ENCODE measurements around the gene WDR90. TPM values are rescaled to one million over a fixed set of nuclear protein-coding genes. Genes with fewer than 3 reads are reported as not detected.

WDR90 gene
- polyA plus RNA-seq, 1 donor from 2014 or later, result 32.1 TPM

DNA sequence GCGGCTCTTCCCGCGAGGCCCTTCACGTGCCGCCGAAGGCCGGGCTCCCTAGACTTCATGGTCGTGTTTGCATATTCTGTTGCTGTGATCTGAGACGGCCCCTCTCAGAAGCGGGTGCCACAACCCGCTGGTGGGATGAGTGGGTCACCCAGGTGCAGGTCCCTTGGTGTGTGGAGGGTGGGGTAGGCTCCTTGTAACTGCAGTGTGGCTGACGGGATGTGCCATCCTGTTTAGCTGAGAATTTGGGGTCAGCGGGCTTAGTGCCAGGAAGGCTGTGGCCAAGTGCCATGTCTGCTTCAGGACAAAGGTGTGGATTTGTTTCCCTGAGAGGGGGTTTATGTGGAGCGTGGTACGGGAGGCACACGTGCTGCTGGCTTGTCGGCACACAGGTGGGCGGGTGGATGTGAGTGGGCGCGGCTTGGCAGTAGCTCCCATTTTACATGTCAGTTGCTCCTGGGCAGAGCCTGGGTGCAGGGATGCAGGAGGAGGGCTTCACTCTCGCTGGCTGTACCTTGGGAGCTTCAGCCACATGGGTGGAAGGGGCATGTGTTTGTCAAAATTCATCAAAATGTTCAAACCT lies 27.5 kb upstream of the WDR90 start:
- Histone ChIP-seq H3K9me2 (ENCODE audit: insufficient read depth, low read length) (no peaks in the 10 kb centered on the region), H3K4me2 (ENCODE audit: low read length) (no peak overlapping the region), H4K20me1 (ENCODE audit: insufficient read depth) (no peaks in the 10 kb centered on the region), H3K27me3 (ENCODE audit: insufficient read depth, low read depth, low read length) (no peaks in the 10 kb centered on the region), H3K36me3 (ENCODE audit: insufficient read depth, low read length) (no peaks in the 10 kb centered on the region), H3F3A (ENCODE audit: insufficient read depth, low read length, poor library complexity, severe bottlenecking) (no peaks in the 10 kb centered on the region), H3K9me3 (ENCODE audit: low read length) (no peaks in the 10 kb centered on the region), H3K79me2 (replicated peaks; ENCODE audit: insufficient read depth, low read length) (no peaks in the 10 kb centered on the region), H3K27ac (ENCODE audit: low read length) (no peak overlapping the region), H3K9ac (ENCODE audit: low read length) (no peak overlapping the region), H2AFZ (ENCODE audit: low read depth, low read length) (no peak overlapping the region), H3K4me3 (ENCODE audit: low read length) (no peak overlapping the region)
- TF ChIP-seq SMC3 (conservative IDR thresholded peaks at IDR 0.05; ENCODE audit: poor library complexity) (no peak), TAF1 (IDR thresholded peaks at IDR 0.05; ENCODE audit: low read depth) (no peak), MXI1 (conservative IDR thresholded peaks at IDR 0.05; ENCODE audit: poor library complexity, severe bottlenecking) (no peak), POLR2AphosphoS5 (IDR thresholded peaks at IDR 0.05) (no peak), RAD21 (conservative IDR thresholded peaks at IDR 0.05) (no peak), EZH2 (IDR thresholded peaks at IDR 0.05; ENCODE audit: borderline replicate concordance, insufficient read depth, low read length, poor library complexity, severe bottlenecking) (no peak), EP300 (conservative IDR thresholded peaks at IDR 0.05; ENCODE audit: poor library complexity, severe bottlenecking) (no peak)
- TF ChIP-seq, protein P1, sequence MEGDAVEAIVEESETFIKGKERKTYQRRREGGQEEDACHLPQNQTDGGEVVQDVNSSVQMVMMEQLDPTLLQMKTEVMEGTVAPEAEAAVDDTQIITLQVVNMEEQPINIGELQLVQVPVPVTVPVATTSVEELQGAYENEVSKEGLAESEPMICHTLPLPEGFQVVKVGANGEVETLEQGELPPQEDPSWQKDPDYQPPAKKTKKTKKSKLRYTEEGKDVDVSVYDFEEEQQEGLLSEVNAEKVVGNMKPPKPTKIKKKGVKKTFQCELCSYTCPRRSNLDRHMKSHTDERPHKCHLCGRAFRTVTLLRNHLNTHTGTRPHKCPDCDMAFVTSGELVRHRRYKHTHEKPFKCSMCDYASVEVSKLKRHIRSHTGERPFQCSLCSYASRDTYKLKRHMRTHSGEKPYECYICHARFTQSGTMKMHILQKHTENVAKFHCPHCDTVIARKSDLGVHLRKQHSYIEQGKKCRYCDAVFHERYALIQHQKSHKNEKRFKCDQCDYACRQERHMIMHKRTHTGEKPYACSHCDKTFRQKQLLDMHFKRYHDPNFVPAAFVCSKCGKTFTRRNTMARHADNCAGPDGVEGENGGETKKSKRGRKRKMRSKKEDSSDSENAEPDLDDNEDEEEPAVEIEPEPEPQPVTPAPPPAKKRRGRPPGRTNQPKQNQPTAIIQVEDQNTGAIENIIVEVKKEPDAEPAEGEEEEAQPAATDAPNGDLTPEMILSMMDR (IDR thresholded peaks at IDR 0.05; ENCODE audit: poor library complexity, severe bottlenecking), result no peak
- TF ChIP-seq, protein P2, sequence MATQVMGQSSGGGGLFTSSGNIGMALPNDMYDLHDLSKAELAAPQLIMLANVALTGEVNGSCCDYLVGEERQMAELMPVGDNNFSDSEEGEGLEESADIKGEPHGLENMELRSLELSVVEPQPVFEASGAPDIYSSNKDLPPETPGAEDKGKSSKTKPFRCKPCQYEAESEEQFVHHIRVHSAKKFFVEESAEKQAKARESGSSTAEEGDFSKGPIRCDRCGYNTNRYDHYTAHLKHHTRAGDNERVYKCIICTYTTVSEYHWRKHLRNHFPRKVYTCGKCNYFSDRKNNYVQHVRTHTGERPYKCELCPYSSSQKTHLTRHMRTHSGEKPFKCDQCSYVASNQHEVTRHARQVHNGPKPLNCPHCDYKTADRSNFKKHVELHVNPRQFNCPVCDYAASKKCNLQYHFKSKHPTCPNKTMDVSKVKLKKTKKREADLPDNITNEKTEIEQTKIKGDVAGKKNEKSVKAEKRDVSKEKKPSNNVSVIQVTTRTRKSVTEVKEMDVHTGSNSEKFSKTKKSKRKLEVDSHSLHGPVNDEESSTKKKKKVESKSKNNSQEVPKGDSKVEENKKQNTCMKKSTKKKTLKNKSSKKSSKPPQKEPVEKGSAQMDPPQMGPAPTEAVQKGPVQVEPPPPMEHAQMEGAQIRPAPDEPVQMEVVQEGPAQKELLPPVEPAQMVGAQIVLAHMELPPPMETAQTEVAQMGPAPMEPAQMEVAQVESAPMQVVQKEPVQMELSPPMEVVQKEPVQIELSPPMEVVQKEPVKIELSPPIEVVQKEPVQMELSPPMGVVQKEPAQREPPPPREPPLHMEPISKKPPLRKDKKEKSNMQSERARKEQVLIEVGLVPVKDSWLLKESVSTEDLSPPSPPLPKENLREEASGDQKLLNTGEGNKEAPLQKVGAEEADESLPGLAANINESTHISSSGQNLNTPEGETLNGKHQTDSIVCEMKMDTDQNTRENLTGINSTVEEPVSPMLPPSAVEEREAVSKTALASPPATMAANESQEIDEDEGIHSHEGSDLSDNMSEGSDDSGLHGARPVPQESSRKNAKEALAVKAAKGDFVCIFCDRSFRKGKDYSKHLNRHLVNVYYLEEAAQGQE (IDR thresholded peaks at IDR 0.05; ENCODE audit: borderline replicate concordance), result no peak

DNA sequence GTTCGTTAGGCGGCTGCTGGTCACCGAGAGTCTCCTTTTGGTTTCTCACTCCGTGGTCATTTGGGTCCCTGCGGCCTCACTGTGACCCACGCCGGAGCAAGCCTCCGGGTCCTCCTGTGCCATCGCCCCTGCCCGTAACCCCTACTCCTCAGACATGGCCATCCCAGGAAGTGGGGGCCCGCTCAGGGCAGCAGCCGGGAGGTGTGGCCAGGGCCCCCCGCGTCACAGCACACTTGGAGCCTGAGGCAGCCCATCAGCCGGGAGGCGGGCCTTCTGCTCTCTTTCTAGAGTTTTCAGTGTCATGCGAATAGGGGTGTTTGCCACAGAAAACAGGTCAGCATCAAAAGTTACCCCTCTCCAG lies 26.3 kb upstream of the WDR90 start:
- Histone ChIP-seq H3K9me2 (ENCODE audit: insufficient read depth, low read length) (no peaks in the 10 kb centered on the region), H3F3A (ENCODE audit: insufficient read depth, low read length, poor library complexity, severe bottlenecking) (no peaks in the 10 kb centered on the region), H4K20me1 (ENCODE audit: insufficient read depth) (no peaks in the 10 kb centered on the region), H3K9ac (ENCODE audit: low read length) (no peak overlapping the region), H3K27ac (ENCODE audit: low read length) (no peak overlapping the region), H3K79me2 (replicated peaks; ENCODE audit: insufficient read depth, low read length) (no peaks in the 10 kb centered on the region), H2AFZ (ENCODE audit: low read depth, low read length) (no peak overlapping the region), H3K4me3 (ENCODE audit: low read length) (no peak overlapping the region), H3K9me3 (ENCODE audit: low read length) (no peaks in the 10 kb centered on the region), H3K36me3 (ENCODE audit: insufficient read depth, low read length) (no peaks in the 10 kb centered on the region), H3K27me3 (ENCODE audit: insufficient read depth, low read depth, low read length) (no peaks in the 10 kb centered on the region), H3K4me2 (ENCODE audit: low read length) (no peak overlapping the region)
- TF ChIP-seq SMC3 (conservative IDR thresholded peaks at IDR 0.05; ENCODE audit: poor library complexity) (no peak), RAD21 (conservative IDR thresholded peaks at IDR 0.05) (no peak), TAF1 (IDR thresholded peaks at IDR 0.05; ENCODE audit: low read depth) (no peak)
- TF ChIP-seq, protein P2 (IDR thresholded peaks at IDR 0.05; ENCODE audit: borderline replicate concordance), result no peak

Data from neural cell (in vitro differentiated cells).